Liver (tissue), 9 donors: ENCODE data around the gene NEK11. TPM values are rescaled to one million over a fixed set of nuclear protein-coding genes. Genes with fewer than 3 reads are reported as not detected.
"Not testable (repeated sequence)": the region's sequence is repeated elsewhere in the genome, so short reads cannot be mapped to it uniquely, and the experiment has no call there.

Source experiments
- DNase-seq: peaks from one replicate; pipeline ENCODE4 v3.0.0-alpha.2; 2017; ENCODE audit warnings: low spot score
- H3K27ac ChIP-seq, 2 donors: one replicate each; pipeline ENCODE4 v1.7.0; 2013; ENCODE audit warnings: inconsistent platforms in 2 of 2, low read length in 2 of 2, control low read depth in 1 of 2, low read depth in 1 of 2, mild to moderate bottlenecking in 1 of 2
- H3K27me3 ChIP-seq, 4 donors: one replicate each; pipeline versions ENCODE4 v1.6.1 to v1.7.0; 2013; ENCODE audit warnings: low read length in 3 of 4, inconsistent platforms in 1 of 4, mild to moderate bottlenecking in 1 of 4, moderate library complexity in 1 of 4; ENCODE audit not compliant: control insufficient read depth in 4 of 4, insufficient read depth in 4 of 4
- H3K36me3 ChIP-seq, 4 donors: one replicate each; pipeline versions ENCODE4 v1.6.1 to v1.7.0; 2013; ENCODE audit warnings: low read length in 3 of 4, mild to moderate bottlenecking in 3 of 4, low read depth in 1 of 4, moderate library complexity in 1 of 4; ENCODE audit not compliant: control insufficient read depth in 4 of 4, insufficient read depth in 3 of 4
- H3K4me1 ChIP-seq, 4 donors: one replicate each; pipeline versions ENCODE4 v1.6.1 to v1.7.0; 2013; ENCODE audit warnings: low read length in 3 of 4, mild to moderate bottlenecking in 3 of 4, moderate library complexity in 1 of 4; ENCODE audit not compliant: control insufficient read depth in 4 of 4, insufficient read depth in 4 of 4
- H3K4me3 ChIP-seq, 3 donors: one replicate each; pipeline versions ENCODE4 v1.6.1 to v1.7.0; 2013; ENCODE audit warnings: low read length in 3 of 3, control low read depth in 1 of 3, low read depth in 1 of 3, mild to moderate bottlenecking in 1 of 3
- H3K9ac ChIP-seq, 2 donors: one replicate each; pipeline ENCODE4 v1.7.0; 2013; ENCODE audit warnings: low read length in 2 of 2, mild to moderate bottlenecking in 2 of 2, moderate library complexity in 2 of 2, control low read depth in 1 of 2, low read depth in 1 of 2
- H3K9me3 ChIP-seq, 4 donors: one replicate each; pipeline versions ENCODE4 v1.6.1 to v1.7.0; 2013; ENCODE audit warnings: low read length in 3 of 4; ENCODE audit not compliant: control insufficient read depth in 4 of 4
- EGR1 ChIP-seq, 2 donors: IDR thresholded peaks; 2 replicates each; pipeline ENCODE4 v1.6.1; 2016 to 2018; ENCODE audit warnings: antibody characterized with exemption in 2 of 2, low read depth in 2 of 2
- FOXA2 ChIP-seq: IDR thresholded peaks from 2 replicates; pipeline ENCODE4 v1.6.1; 2016; ENCODE audit warnings: antibody characterized with exemption
- HNF4A ChIP-seq, 2 donors: conservative IDR thresholded peaks; 2 replicates each; pipeline ENCODE4 v1.6.1; 2016; ENCODE audit warnings: antibody characterized with exemption in 2 of 2, mild to moderate bottlenecking in 2 of 2
- HNF4G ChIP-seq: IDR thresholded peaks from 2 replicates; pipeline ENCODE4 v1.6.1; 2016; ENCODE audit warnings: antibody characterized with exemption
- JUND ChIP-seq, 2 donors: IDR thresholded peaks; 2 replicates each; pipeline ENCODE4 v1.6.1; 2016; ENCODE audit warnings: antibody characterized with exemption in 2 of 2
- NR2F2 ChIP-seq: IDR thresholded peaks from 2 replicates; pipeline ENCODE4 v1.6.1; 2016; ENCODE audit warnings: antibody characterized with exemption
- RAD21 ChIP-seq, 2 donors: IDR thresholded peaks; 2 replicates each; pipeline ENCODE4 v1.6.1; 2016; ENCODE audit warnings: antibody characterized with exemption in 2 of 2, mild to moderate bottlenecking in 2 of 2
- RXRA ChIP-seq, 2 donors: IDR thresholded peaks; 2 replicates each; pipeline ENCODE4 v1.6.1; 2017 to 2018; ENCODE audit warnings: antibody characterized with exemption in 2 of 2, mild to moderate bottlenecking in 1 of 2
- SP1 ChIP-seq: IDR thresholded peaks from 2 replicates; pipeline ENCODE4 v1.6.1; 2018; ENCODE audit warnings: antibody characterized with exemption, mild to moderate bottlenecking
- TAF1 ChIP-seq: conservative IDR thresholded peaks from 2 replicates; pipeline ENCODE4 v1.6.1; 2016; ENCODE audit warnings: antibody characterized with exemption, mild to moderate bottlenecking
- YY1 ChIP-seq: IDR thresholded peaks from 2 replicates; pipeline ENCODE4 v1.6.1; 2016; ENCODE audit warnings: antibody characterized with exemption, mild to moderate bottlenecking
- WGBS: extraction: QIAGEN DNeasy Blood & Tissue Kit; methylation state at CpG from one replicate; pipeline ENCODE4 v1.1.7; 2013; 5-methylcytosine and 5-hydroxymethylcytosine counted together
- polyA plus RNA-seq, 2 donors: library from polyadenylated mRNA; stranded (reverse) in 1 of 2; unstranded in 1 of 2; fragments of 200-250 nt in 1 of 2; fragments of >200 nt in 1 of 2; fragmentation: Nextera tagmentation in 1 of 2; extraction: Ambion mirVana in 1 of 2; gene quantifications; one replicate each; pipeline versions ENCODE4 v1.2.1 to v1.2.3, GENCODE V29; 2013 to 2015
- total RNA-seq, 2 donors: library from RNA; depleted of rRNA; stranded (reverse); fragments of >200 nt; gene quantifications; one replicate each; pipeline ENCODE4 v1.2.3, GENCODE V29; 2014
- TF ChIP-seq, protein P1 (sequence below): IDR thresholded peaks from 2 replicates; pipeline ENCODE4 v1.6.1; 2016; ENCODE audit warnings: antibody characterized with exemption, mild to moderate bottlenecking
- TF ChIP-seq, protein P2 (sequence below): IDR thresholded peaks from 2 replicates; pipeline ENCODE4 v1.6.1; 2016; ENCODE audit warnings: antibody characterized with exemption
- TF ChIP-seq, protein P3 (sequence below): IDR thresholded peaks from 2 replicates; pipeline ENCODE4 v1.6.1; 2016; ENCODE audit warnings: antibody characterized with exemption
- TF ChIP-seq, protein P4 (sequence below): fragments of 150-350 bp; IDR thresholded peaks from 2 replicates; pipeline ENCODE4 v1.5.1; 2017; ENCODE audit warnings: improper control_type of control experiment, low read depth, low read length; ENCODE audit not compliant: missing input control
- TF ChIP-seq, protein P5 (sequence below): IDR thresholded peaks from 2 replicates; pipeline ENCODE4 v1.6.1; 2016; ENCODE audit warnings: antibody characterized with exemption
- donor health status: healthy.
- donor health status: healthy.
- donor health status: healthy.
- donor health status: healthy.
- donor health status: healthy.

The NEK11 gene
- total and polyA plus RNA-seq, 4 donors = 0.35 to 0.92 (median 0.69) TPM

DNA sequence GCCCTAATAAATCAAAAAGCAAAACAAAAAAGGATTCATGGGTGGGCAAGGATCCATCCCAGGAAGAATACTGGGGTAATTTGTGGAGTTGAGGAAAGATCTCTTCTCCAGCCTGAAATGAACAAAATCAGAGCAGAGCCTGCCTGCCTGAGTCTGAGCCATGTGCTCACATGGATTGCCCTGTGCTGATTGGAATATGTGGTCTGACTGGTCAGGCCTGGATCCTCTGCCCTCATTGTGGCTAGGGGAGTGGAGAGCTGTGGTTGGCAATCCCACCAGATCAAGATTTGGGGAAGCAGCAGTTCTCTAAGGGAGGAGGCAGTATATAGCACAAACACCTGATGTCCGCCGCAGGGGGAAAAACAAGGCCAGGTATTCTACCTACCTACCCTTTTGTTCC, 348.1 kb downstream of the NEK11 start (continued):
- TF ChIP-seq, protein P1, sequence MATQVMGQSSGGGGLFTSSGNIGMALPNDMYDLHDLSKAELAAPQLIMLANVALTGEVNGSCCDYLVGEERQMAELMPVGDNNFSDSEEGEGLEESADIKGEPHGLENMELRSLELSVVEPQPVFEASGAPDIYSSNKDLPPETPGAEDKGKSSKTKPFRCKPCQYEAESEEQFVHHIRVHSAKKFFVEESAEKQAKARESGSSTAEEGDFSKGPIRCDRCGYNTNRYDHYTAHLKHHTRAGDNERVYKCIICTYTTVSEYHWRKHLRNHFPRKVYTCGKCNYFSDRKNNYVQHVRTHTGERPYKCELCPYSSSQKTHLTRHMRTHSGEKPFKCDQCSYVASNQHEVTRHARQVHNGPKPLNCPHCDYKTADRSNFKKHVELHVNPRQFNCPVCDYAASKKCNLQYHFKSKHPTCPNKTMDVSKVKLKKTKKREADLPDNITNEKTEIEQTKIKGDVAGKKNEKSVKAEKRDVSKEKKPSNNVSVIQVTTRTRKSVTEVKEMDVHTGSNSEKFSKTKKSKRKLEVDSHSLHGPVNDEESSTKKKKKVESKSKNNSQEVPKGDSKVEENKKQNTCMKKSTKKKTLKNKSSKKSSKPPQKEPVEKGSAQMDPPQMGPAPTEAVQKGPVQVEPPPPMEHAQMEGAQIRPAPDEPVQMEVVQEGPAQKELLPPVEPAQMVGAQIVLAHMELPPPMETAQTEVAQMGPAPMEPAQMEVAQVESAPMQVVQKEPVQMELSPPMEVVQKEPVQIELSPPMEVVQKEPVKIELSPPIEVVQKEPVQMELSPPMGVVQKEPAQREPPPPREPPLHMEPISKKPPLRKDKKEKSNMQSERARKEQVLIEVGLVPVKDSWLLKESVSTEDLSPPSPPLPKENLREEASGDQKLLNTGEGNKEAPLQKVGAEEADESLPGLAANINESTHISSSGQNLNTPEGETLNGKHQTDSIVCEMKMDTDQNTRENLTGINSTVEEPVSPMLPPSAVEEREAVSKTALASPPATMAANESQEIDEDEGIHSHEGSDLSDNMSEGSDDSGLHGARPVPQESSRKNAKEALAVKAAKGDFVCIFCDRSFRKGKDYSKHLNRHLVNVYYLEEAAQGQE = no peak
- TF ChIP-seq JUND (IDR thresholded peaks at IDR 0.05) = no peak

DNA sequence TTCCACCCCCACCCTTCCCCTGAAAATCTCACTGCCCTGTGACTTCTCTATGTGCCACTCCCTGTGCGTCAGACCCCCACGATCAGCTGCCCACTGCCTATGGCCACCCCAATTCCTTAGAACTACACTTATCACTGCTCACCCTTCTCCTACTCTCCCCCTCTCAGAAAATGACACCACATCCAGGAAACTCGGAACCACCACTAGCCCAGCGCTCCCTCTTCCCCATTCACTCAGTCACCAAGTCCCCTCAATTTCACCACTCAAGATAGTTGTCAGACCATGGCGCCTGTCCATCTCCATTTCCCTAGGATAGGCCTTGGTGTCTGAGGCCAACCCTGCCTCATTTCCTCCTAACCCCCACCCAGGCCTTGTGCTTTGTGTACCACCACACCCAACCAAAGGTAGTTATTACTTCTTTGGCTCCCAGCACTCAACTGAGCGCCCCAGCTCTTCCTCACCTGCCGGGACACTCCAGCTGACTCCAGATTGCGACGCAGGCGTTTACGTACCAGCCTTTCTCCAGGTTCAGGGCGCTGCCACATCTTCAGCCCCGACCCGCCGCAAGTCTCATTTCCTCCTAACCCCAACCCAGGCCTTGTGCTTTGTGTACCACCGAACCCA, 354.3 kb downstream of the NEK11 start:
- 4% methylated on average over 16 of the region's 16 CpGs for WGBS
- H3K9me3 ChIP-seq, H3K36me3 ChIP-seq, DNase-seq, H3K27me3 ChIP-seq: not testable (repeated sequence)
- Histone ChIP-seq H3K4me3 (peak overlapping the region; percentile 61 to 89 (median 74)), H3K27ac (peak overlapping the region; percentile 68 to 81), H3K4me1 (peaks cover 12 to 41% (median 23%) of the 10 kb centered on the region in 4 donors), H3K9ac (peak overlapping the region; percentile 24 to 72)

DNA sequence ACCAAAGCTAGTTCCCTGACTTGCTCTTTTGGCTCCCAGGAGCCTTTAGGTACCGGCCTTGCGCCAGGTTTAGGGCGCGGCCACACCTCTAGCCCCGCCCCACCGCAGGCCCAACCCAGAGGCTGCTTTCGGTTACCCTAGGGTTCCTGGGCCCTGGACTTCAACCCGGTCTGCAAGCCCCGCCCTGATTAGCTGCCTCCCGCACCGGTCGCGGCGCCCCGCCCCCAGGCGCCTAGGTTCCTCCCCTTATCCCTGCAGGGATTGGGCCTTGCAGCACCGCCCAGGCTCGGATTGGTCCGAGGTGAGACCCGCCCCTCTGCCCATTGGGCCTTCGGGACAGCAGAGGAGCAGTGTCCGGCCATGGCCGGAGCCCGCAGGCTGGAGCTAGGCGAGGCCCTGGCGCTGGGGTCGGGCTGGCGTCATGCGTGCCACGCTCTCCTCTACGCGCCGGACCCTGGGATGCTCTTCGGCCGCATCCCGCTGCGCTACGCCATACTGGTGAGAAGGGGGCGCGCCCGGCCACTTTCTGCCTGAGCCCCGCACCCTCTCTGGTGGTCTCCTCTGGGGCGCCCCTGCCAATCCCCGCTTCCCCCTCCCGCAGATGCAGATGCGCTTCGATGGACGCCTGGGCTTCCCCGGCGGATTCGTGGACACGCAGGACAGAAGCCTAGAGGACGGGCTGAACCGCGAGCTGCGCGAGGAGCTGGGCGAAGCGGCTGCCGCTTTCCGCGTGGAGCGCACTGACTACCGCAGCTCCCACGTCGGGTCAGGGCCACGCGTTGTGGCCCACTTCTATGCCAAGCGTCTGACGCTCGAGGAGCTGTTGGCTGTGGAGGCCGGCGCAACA, 355.0 kb downstream of the NEK11 start, which contains the start of gene NUDT16:
NUDT16 (plus strand) TSS at position 330 of the 847 bp plus-strand sequence; CDS start at position 361, 31 bp downstream.
- Histone ChIP-seq H3K9me3 (no peaks in the 10 kb centered on the region), H3K4me3 (peak within 1 kb of the TSS; percentile 83 to 89 (median 83)), H3K36me3 (peaks cover 0 to 8% (median 2%) of the 10 kb centered on the region in 4 donors), H3K27me3 (no peaks in the 10 kb centered on the region), H3K27ac (peak within 1 kb of the TSS; percentile 94), H3K9ac (peak within 1 kb of the TSS; percentile 71 to 91), H3K4me1 (peaks cover 16 to 48% (median 29%) of the 10 kb centered on the region in 4 donors)
- WGBS = under 1% methylated on average over 73 of the region's 73 CpGs
- peak; percentile 99 for DNase-seq
- TF ChIP-seq FOXA2 = no peak
- no peak for TF ChIP-seq EGR1 (IDR thresholded peaks at IDR 0.05; ENCODE audit: low read depth in 2 of 2)
- peak; percentile 51 to 71 for TF ChIP-seq RXRA (IDR thresholded peaks at IDR 0.05)
- TF ChIP-seq RAD21 (IDR thresholded peaks at IDR 0.05) = peak; percentile 48 to 49
- TF ChIP-seq, protein P2, sequence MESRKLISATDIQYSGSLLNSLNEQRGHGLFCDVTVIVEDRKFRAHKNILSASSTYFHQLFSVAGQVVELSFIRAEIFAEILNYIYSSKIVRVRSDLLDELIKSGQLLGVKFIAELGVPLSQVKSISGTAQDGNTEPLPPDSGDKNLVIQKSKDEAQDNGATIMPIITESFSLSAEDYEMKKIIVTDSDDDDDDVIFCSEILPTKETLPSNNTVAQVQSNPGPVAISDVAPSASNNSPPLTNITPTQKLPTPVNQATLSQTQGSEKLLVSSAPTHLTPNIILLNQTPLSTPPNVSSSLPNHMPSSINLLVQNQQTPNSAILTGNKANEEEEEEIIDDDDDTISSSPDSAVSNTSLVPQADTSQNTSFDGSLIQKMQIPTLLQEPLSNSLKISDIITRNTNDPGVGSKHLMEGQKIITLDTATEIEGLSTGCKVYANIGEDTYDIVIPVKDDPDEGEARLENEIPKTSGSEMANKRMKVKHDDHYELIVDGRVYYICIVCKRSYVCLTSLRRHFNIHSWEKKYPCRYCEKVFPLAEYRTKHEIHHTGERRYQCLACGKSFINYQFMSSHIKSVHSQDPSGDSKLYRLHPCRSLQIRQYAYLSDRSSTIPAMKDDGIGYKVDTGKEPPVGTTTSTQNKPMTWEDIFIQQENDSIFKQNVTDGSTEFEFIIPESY = no peak
- peak; percentile 89 for TF ChIP-seq HNF4G
- TF ChIP-seq NR2F2 = peak; percentile 4
- peak; percentile 88 for TF ChIP-seq HNF4A (conservative IDR thresholded peaks at IDR 0.05)
- TF ChIP-seq TAF1 = peak; percentile 97
- TF ChIP-seq SP1 = peak; percentile 99
- TF ChIP-seq, protein P3, sequence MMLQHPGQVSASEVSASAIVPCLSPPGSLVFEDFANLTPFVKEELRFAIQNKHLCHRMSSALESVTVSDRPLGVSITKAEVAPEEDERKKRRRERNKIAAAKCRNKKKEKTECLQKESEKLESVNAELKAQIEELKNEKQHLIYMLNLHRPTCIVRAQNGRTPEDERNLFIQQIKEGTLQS = peak; percentile 14
- TF ChIP-seq, protein P4, sequence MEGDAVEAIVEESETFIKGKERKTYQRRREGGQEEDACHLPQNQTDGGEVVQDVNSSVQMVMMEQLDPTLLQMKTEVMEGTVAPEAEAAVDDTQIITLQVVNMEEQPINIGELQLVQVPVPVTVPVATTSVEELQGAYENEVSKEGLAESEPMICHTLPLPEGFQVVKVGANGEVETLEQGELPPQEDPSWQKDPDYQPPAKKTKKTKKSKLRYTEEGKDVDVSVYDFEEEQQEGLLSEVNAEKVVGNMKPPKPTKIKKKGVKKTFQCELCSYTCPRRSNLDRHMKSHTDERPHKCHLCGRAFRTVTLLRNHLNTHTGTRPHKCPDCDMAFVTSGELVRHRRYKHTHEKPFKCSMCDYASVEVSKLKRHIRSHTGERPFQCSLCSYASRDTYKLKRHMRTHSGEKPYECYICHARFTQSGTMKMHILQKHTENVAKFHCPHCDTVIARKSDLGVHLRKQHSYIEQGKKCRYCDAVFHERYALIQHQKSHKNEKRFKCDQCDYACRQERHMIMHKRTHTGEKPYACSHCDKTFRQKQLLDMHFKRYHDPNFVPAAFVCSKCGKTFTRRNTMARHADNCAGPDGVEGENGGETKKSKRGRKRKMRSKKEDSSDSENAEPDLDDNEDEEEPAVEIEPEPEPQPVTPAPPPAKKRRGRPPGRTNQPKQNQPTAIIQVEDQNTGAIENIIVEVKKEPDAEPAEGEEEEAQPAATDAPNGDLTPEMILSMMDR = no peak
- TF ChIP-seq, protein P1 = peak; percentile 86
- peak in 1 of 2 donors; percentile 18 for TF ChIP-seq JUND (IDR thresholded peaks at IDR 0.05)
- TF ChIP-seq, protein P5, sequence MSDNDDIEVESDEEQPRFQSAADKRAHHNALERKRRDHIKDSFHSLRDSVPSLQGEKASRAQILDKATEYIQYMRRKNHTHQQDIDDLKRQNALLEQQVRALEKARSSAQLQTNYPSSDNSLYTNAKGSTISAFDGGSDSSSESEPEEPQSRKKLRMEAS = peak; percentile 43
- TF ChIP-seq YY1 = peak; percentile 97
